BJ (cell line): Measurements from ENCODE around the gene PCNX4. TPM values are rescaled to one million over a fixed set of nuclear protein-coding genes. Genes with fewer than 3 reads are reported as not detected.

Experiments
- CTCF ChIA-PET: fragments of 350-600 bp; formaldehyde crosslinking; extraction: SDS; loops from one replicate; lab custom pipeline; 2021; ENCODE audit warnings: antibody characterized with exemption, inconsistent platforms; lab: Yijun Ruan, JAX
- POLR2A ChIA-PET: fragments of 300-600 bp; sonication (Branson Sonifier 250); formaldehyde crosslinking; extraction: SDS; loops from one replicate; lab custom pipeline; 2021; ENCODE audit warnings: antibody characterized with exemption; lab: Charles Lee
- DNase-seq: peaks from one replicate; pipeline ENCODE4 v3.0.0-alpha.2; 2011; ENCODE audit warnings: low read depth
- H3K27me3 ChIP-seq: 2 replicates; pipeline ENCODE4 v1.6.0; 2011; ENCODE audit warnings: low read length; ENCODE audit not compliant: control insufficient read depth, insufficient read depth
- H3K36me3 ChIP-seq: 2 replicates; pipeline ENCODE4 v1.5.1; 2011; ENCODE audit warnings: low read length; ENCODE audit not compliant: control insufficient read depth, insufficient read depth
- H3K4me3 ChIP-seq: 2 replicates; pipeline ENCODE4 v1.5.1; 2011; ENCODE audit warnings: low read depth, mild to moderate bottlenecking, control low read depth, low read length
- CTCF ChIP-seq: IDR thresholded peaks from 2 replicates; pipeline ENCODE4 v1.5.1; 2011; ENCODE audit warnings: low read depth, mild to moderate bottlenecking, control low read depth, inconsistent platforms, low read length, moderate library complexity; ENCODE audit not compliant: insufficient read depth
- polyA plus RNA-seq: library from polyadenylated mRNA; depleted of rRNA; stranded (reverse); fragments of >200 nt; gene quantifications from 2 replicates; pipeline ENCODE4 v1.2.3, GENCODE V29; 2011

Gene PCNX4
- polyA plus RNA-seq, 1 experiment, result 22.0 TPM

DNA sequence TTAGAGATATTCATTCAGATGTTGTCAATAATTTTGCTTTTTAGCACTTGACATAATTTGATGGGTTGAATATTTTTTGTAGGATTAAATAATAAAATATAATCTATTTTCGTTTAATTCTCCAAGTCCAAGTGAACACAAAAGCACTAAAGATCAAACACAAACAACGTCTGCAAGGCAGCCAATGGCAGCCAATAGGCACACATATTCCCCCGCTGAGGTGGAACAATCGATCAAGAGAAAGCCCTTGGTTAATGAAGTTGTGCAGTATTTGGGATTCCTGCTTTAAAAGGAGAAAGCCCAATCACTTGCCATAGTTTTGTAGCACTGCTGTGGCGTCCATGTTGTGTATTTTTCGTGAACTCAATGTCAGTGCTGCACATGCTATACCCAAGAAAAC lies 72.0 kb downstream of the PCNX4 start:
- no peaks in the 10 kb centered on the region for H3K36me3 ChIP-seq
- H3K4me3 ChIP-seq, result no peak overlapping the region
- no peak for DNase-seq
- POLR2A ChIA-PET, result no interaction called here
- TF ChIP-seq CTCF, result no peak
- no peaks in the 10 kb centered on the region for H3K27me3 ChIP-seq
- CTCF ChIA-PET, result interaction anchor here (2.8 to 3.1 kb wide), 2 partner anchors 98 to 199 kb away, joined by 15 to 31 read pairs; no protein-coding TSS in a partner anchor

- ChIA-PET CTCF (interaction anchor here (0.7 to 3.1 kb wide), 7 partner anchors 19 to 200 kb away, joined by 3 to 31 read pairs (median 4); no protein-coding TSS in a partner anchor), POLR2A (interaction anchor here (0.6 kb wide), 1 partner anchor 827 kb away, joined by 21 read pairs; no protein-coding TSS in a partner anchor)
- H3K27me3 ChIP-seq, result 0 out of 2 replicates have a peak, but pooled peaks cover 2% of the 10 kb centered on the region
- peak overlapping the region; percentile 78 for H3K4me3 ChIP-seq
- TF ChIP-seq CTCF, result no peak
- no peak for DNase-seq
- no peaks in the 10 kb centered on the region for H3K36me3 ChIP-seq
Measured at GRCh38 chr14:60164404-60164711, 72.6 kb downstream of the PCNX4 start.

DNA sequence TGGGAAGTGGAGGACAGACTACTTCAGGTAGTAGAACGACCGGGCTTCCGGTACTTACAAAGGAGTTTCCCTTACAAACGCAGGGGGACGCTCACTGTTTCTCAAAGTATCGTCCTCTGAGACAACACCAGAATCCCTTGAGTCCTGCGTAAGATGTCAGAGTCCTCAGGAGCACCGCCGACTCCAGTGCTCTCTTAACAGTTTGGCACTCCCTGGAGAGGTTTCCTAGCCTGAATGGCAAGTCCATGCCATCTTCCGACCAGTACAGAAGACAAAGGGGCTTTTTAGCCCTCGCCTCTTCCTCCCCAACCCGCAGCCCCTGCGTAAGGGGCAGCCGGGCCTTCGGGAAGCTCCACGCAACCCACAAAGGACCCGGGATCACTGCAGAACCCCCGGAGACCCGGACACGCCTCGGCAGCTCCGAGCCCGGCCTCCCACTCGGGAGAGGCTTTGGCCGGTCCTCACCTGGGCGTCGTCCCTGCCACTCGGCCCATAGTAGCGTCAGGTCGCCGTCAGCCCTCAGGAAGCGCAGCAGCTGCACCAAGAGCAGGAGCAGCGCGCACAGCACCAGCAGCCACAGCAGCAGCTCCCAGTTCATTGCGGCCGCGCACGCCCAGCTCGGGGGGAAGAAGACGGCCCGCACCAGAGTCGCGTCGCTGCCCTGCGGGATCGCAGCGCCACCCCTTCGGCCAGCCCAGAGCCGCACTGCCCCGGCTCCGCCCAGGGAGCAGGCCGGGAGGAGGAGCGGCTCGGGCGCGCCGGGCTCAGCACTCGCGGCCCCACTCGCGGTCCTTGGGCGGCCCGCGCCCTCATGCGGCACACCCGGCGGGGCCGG lies 73.2 kb downstream of the PCNX4 start, which contains the start of gene DHRS7:
TSS of gene DHRS7 (minus strand) at position 687 of the 835 bp plus-strand sequence. CDS start at position 598, 89 bp downstream.
- DNase-seq, result no peak
- H3K4me3 ChIP-seq, result peak within 1 kb of the TSS; percentile 78
- peak; percentile 30; the same call in 1 of the 2 replicates for TF ChIP-seq CTCF
- no peaks in the 10 kb centered on the region for H3K36me3 ChIP-seq
- ChIA-PET POLR2A (interaction anchor here (0.6 kb wide), 1 partner anchor 828 kb away, joined by 21 read pairs; no protein-coding TSS in a partner anchor), CTCF (interaction anchor here (0.6 to 3.1 kb wide), 20 partner anchors 9 to 1829 kb away, joined by 3 to 31 read pairs (median 3); no protein-coding TSS in a partner anchor)
- H3K27me3 ChIP-seq, result 0 out of 2 replicates have a peak, but pooled peaks cover 2% of the 10 kb centered on the region

DNA sequence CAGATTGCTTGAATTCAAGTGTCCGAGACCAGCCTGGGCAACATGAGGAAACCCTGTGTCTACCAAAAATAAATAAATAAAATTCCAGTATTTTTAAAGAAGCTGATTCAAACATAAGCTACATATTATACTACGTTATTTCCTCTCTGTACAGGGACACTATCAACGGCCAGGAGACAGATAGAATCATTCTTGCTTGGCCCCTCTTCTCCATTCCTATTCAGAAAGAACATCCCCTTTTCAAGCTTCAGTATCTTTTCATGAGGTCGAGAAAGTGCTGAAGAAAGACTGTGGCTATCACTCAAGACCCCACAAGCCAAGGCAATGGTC lies 73.8 kb downstream of the PCNX4 start:
- TF ChIP-seq CTCF, result peak; percentile 56
- ChIA-PET CTCF (interaction anchor here (0.7 to 3.1 kb wide), 16 partner anchors 10 to 201 kb away, joined by 3 to 31 read pairs (median 3); no protein-coding TSS in a partner anchor), POLR2A (no interaction called here)
- Histone ChIP-seq H3K4me3 (peak overlapping the region; percentile 78), H3K36me3 (no peaks in the 10 kb centered on the region), H3K27me3 (0 out of 2 replicates have a peak, but pooled peaks cover 2% of the 10 kb centered on the region)
- DNase-seq, result no peak

DNA sequence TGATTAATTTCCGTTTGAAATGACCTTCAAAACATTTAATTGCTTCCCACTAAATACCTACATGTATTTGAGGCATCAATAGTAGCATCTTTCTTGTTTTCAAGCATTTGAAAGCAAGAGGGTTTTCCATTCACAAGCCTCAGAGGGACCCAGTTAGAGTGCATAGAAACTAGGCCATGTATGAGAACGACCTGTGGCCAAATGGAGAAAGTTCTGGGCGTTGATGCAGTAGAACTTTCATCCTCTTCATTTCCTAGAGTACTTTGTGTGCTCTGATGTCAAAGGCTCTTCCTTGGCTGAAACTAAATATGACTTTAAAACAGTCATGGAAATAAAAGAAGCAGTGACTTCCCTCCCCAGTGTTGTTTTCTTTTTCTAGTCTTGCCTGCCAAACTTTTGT lies 74.4 kb downstream of the PCNX4 start:
- Histone ChIP-seq H3K4me3 (no peak overlapping the region), H3K36me3 (no peaks in the 10 kb centered on the region), H3K27me3 (0 out of 2 replicates have a peak, but pooled peaks cover 2% of the 10 kb centered on the region)
- CTCF ChIA-PET, result interaction anchor here (0.7 to 3.1 kb wide), 12 partner anchors 9 to 201 kb away, joined by 3 to 31 read pairs (median 4); no protein-coding TSS in a partner anchor
- TF ChIP-seq CTCF, result no peak
- POLR2A ChIA-PET, result interaction anchor here (0.5 kb wide), 1 partner anchor 83 kb away, joined by 5 read pairs; the partner anchor contains the start of gene PPM1A
- DNase-seq, result no peak
